ENCODE measurements around the gene XAGE1B.
"Not testable (repeated sequence)": the region's sequence is repeated elsewhere in the genome, so short reads cannot be mapped to it uniquely, and the experiment has no call there.

Gene XAGE1B

DNA sequence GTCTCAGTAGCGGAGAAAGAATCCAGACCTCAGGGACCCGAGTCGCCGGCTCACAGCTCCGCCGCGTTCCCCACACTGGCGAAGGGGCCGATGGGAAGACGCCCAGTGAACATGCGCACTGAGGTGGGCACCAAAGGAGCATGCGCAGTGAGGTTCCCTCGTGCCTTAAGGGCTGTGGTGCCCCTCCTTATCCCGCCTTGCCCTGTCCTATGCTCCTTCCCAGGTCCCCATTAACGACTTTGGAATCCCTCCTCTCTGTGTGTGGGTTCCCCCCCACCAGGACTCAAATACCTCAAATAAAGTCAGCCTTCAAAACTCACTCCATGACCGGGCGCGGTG is at the start of gene XAGE1B:
Gene XAGE1B (minus strand): TSS at position 77 of the 339 bp plus-strand sequence. CDS start 1,536 bp downstream, outside the sequence.
- DNase-seq (ENCODE audit: low spot score); in situ Hi-C loops (cut with MboI; ENCODE audit: low sequenced_read_pairs, unreplicated experiment): not testable (repeated sequence)

DNA sequence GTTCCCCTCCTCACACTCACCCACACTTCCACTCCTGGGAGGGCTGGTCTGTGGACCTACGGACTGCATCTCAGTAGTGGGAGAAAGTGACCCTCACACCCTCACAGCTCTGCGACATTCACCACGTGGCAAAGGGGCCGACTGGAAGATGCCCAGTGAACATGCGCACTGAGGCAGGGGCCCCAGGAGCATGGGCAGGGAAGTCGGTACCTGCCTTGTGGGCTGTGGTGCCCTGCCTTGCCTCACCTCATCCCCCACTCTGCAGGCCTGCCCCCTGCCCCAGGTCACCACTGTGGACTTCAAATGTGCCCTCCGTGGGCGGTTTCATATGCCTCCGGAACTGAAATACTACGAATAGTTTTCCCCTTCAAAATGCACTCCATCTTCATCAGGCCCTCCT is 46.2 kb upstream of the XAGE1B start:
- DNase-seq (ENCODE audit: low spot score), result no peak
- in situ Hi-C loops (cut with MboI; ENCODE audit: low sequenced_read_pairs, unreplicated experiment), result no loop called here
- TF ChIP-seq, protein P1, sequence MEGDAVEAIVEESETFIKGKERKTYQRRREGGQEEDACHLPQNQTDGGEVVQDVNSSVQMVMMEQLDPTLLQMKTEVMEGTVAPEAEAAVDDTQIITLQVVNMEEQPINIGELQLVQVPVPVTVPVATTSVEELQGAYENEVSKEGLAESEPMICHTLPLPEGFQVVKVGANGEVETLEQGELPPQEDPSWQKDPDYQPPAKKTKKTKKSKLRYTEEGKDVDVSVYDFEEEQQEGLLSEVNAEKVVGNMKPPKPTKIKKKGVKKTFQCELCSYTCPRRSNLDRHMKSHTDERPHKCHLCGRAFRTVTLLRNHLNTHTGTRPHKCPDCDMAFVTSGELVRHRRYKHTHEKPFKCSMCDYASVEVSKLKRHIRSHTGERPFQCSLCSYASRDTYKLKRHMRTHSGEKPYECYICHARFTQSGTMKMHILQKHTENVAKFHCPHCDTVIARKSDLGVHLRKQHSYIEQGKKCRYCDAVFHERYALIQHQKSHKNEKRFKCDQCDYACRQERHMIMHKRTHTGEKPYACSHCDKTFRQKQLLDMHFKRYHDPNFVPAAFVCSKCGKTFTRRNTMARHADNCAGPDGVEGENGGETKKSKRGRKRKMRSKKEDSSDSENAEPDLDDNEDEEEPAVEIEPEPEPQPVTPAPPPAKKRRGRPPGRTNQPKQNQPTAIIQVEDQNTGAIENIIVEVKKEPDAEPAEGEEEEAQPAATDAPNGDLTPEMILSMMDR (IDR thresholded peaks at IDR 0.05; ENCODE audit: borderline replicate concordance, control extremely low read depth, extremely low read depth, insufficient read depth, missing control alignments), result no peak

GRCh38 chrX:52558140-52558539 is 41.3 kb upstream of the XAGE1B start:
- in situ Hi-C loops (cut with MboI; ENCODE audit: low sequenced_read_pairs, unreplicated experiment), result no loop called here
- DNase-seq (ENCODE audit: low spot score), result no peak
- TF ChIP-seq, protein P1 (IDR thresholded peaks at IDR 0.05; ENCODE audit: borderline replicate concordance, control extremely low read depth, extremely low read depth, insufficient read depth, missing control alignments), result no peak

DNA sequence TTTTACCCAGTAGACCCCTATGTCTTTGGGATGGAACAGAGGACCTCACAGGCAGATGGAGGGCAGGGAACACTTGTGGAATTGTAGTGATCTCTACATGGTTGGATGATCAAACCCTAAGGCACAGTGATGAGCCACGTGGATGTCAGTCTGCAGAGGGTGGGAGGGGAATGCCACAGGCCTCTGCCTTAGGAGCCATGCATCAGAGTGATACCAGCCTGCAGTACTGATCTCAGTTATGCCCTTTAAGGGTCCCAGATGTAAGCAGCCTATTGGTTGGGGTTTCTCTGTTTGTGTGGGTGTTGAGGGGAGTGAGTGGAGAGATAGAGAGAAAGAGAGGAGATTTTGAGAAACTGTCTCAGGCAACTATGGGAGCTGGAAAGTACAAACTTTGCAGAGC is 39.9 kb upstream of the XAGE1B start:
- DNase-seq (ENCODE audit: low spot score), result no peak
- TF ChIP-seq, protein P1 (IDR thresholded peaks at IDR 0.05; ENCODE audit: borderline replicate concordance, control extremely low read depth, extremely low read depth, insufficient read depth, missing control alignments), result no peak
- in situ Hi-C loops (cut with MboI; ENCODE audit: low sequenced_read_pairs, unreplicated experiment), result no loop called here

GRCh38 chrX:52553995-52554642 is 37.3 kb upstream of the XAGE1B start:
- in situ Hi-C loops (cut with MboI; ENCODE audit: low sequenced_read_pairs, unreplicated experiment), result no loop called here
- DNase-seq (ENCODE audit: low spot score), result no peak
- TF ChIP-seq, protein P1 (IDR thresholded peaks at IDR 0.05; ENCODE audit: borderline replicate concordance, control extremely low read depth, extremely low read depth, insufficient read depth, missing control alignments), result no peak

DNA sequence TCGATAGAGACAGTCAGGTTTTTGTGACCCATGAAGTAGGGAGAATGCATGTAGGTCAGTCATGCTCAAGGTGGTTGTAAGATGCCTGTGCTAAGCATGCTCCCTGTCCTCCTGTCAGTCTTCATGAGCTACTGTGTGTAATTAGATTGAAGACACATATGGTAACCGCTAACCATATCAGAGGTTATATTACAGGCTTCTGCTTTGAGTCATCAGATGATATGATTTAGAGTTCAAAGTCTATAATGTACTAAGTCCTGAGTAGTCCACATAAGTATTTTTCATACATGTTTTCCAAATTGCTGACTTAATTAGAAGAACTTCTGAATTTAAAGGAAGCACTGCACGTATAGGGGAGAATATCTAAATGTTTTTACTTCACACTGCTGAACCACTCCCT is 31.9 kb upstream of the XAGE1B start:
- DNase-seq (ENCODE audit: low spot score); in situ Hi-C loops (cut with MboI; ENCODE audit: low sequenced_read_pairs, unreplicated experiment): not testable (repeated sequence)

- TF ChIP-seq, protein P1 (IDR thresholded peaks at IDR 0.05; ENCODE audit: borderline replicate concordance, control extremely low read depth, extremely low read depth, insufficient read depth, missing control alignments), result no peak
- no peak for DNase-seq (ENCODE audit: low spot score)
- in situ Hi-C loops (cut with MboI; ENCODE audit: low sequenced_read_pairs, unreplicated experiment), result no loop called here
Measured at GRCh38 chrX:52544147-52544840, 27.4 kb upstream of the XAGE1B start.
